GM12801 (cell line): Measurements from ENCODE around the gene FBN2.

Source experiments
- CTCF ChIP-seq: IDR thresholded peaks from one replicate; pipeline ENCODE4 v1.5.1; 2011; ENCODE audit warnings: control low read depth; ENCODE audit not compliant: insufficient read length; ENCODE audit errors: extremely low read depth

FBN2 gene

GRCh38 chr5:128259607-128260021 lies 278.4 kb downstream of the FBN2 start:
- no peak for TF ChIP-seq CTCF

GRCh38 chr5:128258372-128258771 lies 279.7 kb downstream of the FBN2 start:
- no peak for TF ChIP-seq CTCF

GRCh38 chr5:128257076-128257475 lies 281.0 kb downstream of the FBN2 start:
- TF ChIP-seq CTCF, result no peak

DNA sequence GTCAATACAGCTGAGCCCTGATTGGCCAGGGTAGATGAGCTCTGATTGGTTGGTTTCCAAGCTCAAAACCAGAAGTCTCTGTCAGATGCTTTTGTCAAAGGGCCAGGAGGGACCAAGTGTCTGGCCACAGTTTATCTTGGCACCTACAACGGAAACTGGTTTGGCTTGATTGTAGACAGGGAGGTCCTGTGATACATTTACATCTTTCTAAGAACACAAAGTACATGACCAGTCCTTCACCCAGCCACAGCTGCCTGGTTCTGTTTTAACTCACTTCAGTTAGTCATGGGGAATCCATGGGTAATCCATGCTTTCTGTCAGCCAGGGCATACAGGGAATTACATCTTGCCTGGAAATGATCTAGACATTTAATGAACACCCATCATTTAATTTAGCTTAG lies 283.3 kb downstream of the FBN2 start:
- no peak for TF ChIP-seq CTCF

DNA sequence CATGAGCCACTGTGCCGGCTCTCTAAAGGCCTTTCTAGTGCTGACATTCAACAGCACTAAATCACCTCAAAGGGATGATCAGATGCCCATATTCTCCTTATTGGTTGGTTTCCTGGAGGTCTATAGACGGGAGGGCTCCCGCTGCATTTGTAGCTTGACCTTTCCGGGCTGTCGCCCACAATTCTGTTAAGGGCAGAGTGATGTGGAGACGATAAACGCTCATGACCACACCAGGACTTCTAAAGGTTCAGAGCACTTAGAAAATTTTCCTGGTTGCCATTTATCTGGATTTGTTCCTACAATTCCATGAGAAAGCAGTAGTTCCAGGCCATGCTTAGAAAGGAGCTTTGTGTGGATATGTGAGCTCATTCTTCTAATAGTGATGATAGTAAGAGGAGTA lies 284.2 kb downstream of the FBN2 start:
- no peak for TF ChIP-seq CTCF

- TF ChIP-seq CTCF, result no peak
Observed at GRCh38 chr5:128253161-128253560, 284.9 kb downstream of the FBN2 start.

GRCh38 chr5:128252756-128253155 lies 285.3 kb downstream of the FBN2 start:
- no peak for TF ChIP-seq CTCF

- no peak for TF ChIP-seq CTCF
Observed at GRCh38 chr5:128252196-128252595, 285.8 kb downstream of the FBN2 start.
